Esophagus muscularis mucosa (tissue), 4 donors: ENCODE measurements around the gene ARHGAP6. TPM values are rescaled to one million over a fixed set of nuclear protein-coding genes. Genes with fewer than 3 reads are reported as not detected.

Experiments
- DNase-seq: peaks from one replicate; pipeline ENCODE4 v3.0.0-alpha.2; 2017; ENCODE audit errors: extremely low spot score
- H3K27ac ChIP-seq, 4 donors: fragments of 200-600 bp; sonication (generic); replicated peaks in 1 of 4; 1 replicate in 3 of 4; 2 replicates in 1 of 4; pipeline ENCODE4 v1.5.1; 2016 to 2019; ENCODE audit warnings: mild to moderate bottlenecking in 1 of 4
- H3K27me3 ChIP-seq, 4 donors: fragments of 200-600 bp; sonication (generic); one replicate each; pipeline versions ENCODE4 v1.5.1 to v1.6.0; 2016 to 2019
- H3K36me3 ChIP-seq, 4 donors: fragments of 200-600 bp; sonication (generic); one replicate each; pipeline ENCODE4 v1.5.1; 2016 to 2019
- H3K4me1 ChIP-seq, 4 donors: fragments of 200-600 bp; sonication (generic); one replicate each; pipeline ENCODE4 v1.5.1; 2016 to 2019
- H3K4me3 ChIP-seq, 4 donors: fragments of 200-600 bp; sonication (generic); 1 replicate in 2 of 4; 2 replicates in 2 of 4; pipeline ENCODE4 v1.5.1; 2016 to 2019; ENCODE audit warnings: mild to moderate bottlenecking in 4 of 4, moderate library complexity in 1 of 4
- H3K9me3 ChIP-seq, 4 donors: fragments of 200-600 bp; sonication (generic); 1 replicate in 3 of 4; 2 replicates in 1 of 4; pipeline ENCODE4 v1.5.1; 2016 to 2019
- CTCF ChIP-seq, 3 experiments: fragments of 200-600 bp in 2 of 3; fragments of 450-650 bp in 1 of 3; sonication (generic) in 2 of 3; IDR thresholded peaks; one replicate each; pipeline ENCODE4 v1.5.1; 2017 to 2019; ENCODE audit warnings: antibody characterized with exemption in 3 of 3, mild to moderate bottlenecking in 2 of 3, moderate library complexity in 1 of 3
- EP300 ChIP-seq: sonication (generic); formaldehyde crosslinking; IDR thresholded peaks from one replicate; pipeline ENCODE4 v1.6.1; 2017; ENCODE audit warnings: antibody characterized with exemption
- POLR2A ChIP-seq: fragments of 450-650 bp; IDR thresholded peaks from one replicate; pipeline ENCODE4 v1.6.1; 2017; ENCODE audit warnings: antibody characterized with exemption, moderate library complexity, mild to moderate bottlenecking, low read depth
- POLR2AphosphoS5 ChIP-seq, 2 donors: sonication (generic); formaldehyde crosslinking; IDR thresholded peaks; one replicate each; pipeline ENCODE4 v1.6.1; 2017; ENCODE audit warnings: antibody characterized with exemption in 2 of 2
- WGBS: methylation state at CpG from one replicate; pipeline ENCODE4 v1.1.5; 2018; 5-methylcytosine and 5-hydroxymethylcytosine counted together
- intact Hi-C: fragments of 100-400 bp; cut with DNase I; formaldehyde crosslinking; loops from one replicate; pipeline ENCODE4 v1.15.1; 2023
- total RNA-seq, 4 donors: library from RNA; depleted of rRNA; stranded (reverse); fragments of >200 nt; gene quantifications; one replicate each; pipeline versions ENCODE4 v1.1.0 to v1.2.1, GENCODE V29; 2016

The ARHGAP6 gene
- total RNA-seq, 4 donors from 2014 or later: 25.2 to 44.8 (median 30.6) TPM

DNA sequence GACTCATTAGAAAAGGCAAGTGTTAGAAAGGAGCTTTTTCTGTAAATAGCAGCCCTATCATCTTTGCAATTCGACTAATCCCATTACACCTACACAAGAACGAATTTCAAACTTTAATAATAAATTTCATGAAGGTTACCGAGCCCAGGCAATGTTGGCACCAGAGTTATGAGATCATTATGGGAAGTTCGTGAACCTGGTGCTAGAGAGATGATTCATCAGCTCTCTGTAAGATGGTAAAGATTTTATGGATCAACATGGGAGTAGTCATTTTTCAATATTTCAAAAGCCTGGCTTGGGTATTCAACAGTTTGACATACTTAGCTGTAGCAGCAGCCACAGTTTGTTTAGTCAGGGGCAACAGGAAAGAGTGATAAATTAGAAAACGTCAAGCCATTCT lies 336.7 kb downstream of the ARHGAP6 start:
- Histone ChIP-seq H3K36me3 (no peaks in the 10 kb centered on the region), H3K27me3 (no peaks in the 10 kb centered on the region), H3K9me3 (peaks cover 0 to 6% (median 0%) of the 10 kb centered on the region in 4 donors), H3K27ac (no peak overlapping the region), H3K4me1 (peaks cover 0 to 8% (median 0%) of the 10 kb centered on the region in 4 donors), H3K4me3 (no peak overlapping the region)
- no peak for DNase-seq
- intact Hi-C loops: no loop called here
- TF ChIP-seq CTCF (IDR thresholded peaks at IDR 0.05) (no peak), POLR2A (no peak), EP300 (no peak), POLR2AphosphoS5 (IDR thresholded peaks at IDR 0.05) (no peak)
- WGBS: 36% methylated on average over 5 of the region's 5 CpGs

GRCh38 chrX:11328134-11328533 lies 337.6 kb downstream of the ARHGAP6 start:
- Histone ChIP-seq H3K27ac (no peak overlapping the region), H3K4me3 (no peak overlapping the region), H3K4me1 (peaks cover 0 to 8% (median 0%) of the 10 kb centered on the region in 4 donors), H3K36me3 (no peaks in the 10 kb centered on the region), H3K9me3 (peaks cover 0 to 9% (median 0%) of the 10 kb centered on the region in 4 donors), H3K27me3 (no peaks in the 10 kb centered on the region)
- WGBS: 70% methylated on average over 3 of the region's 3 CpGs
- intact Hi-C loops: no loop called here
- no peak for TF ChIP-seq CTCF (IDR thresholded peaks at IDR 0.05)
- no peak for TF ChIP-seq POLR2AphosphoS5 (IDR thresholded peaks at IDR 0.05)
- no peak for TF ChIP-seq EP300
- no peak for TF ChIP-seq POLR2A
- no peak for DNase-seq

DNA sequence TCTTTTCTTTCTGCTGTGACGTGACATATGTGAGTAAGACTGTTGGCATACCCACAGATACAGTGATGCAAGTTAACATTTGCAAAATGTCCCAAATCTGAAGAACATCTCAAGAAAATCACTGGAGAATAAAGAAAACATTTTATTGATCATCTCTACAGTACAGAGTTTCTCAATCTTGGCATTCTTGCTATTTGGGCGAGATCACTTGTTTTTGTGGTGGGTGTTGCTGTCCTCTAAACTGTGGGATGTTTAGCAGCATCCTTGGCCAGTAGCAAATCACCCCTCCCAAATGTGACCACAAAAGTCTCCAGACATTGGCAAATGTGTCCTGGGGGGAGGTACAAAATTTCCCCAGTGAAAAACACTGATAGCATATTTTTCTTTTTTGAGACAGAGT lies 343.7 kb downstream of the ARHGAP6 start:
- H3K27ac ChIP-seq: no peak overlapping the region
- peaks cover 0 to 9% (median 0%) of the 10 kb centered on the region in 4 donors for H3K9me3 ChIP-seq
- DNase-seq: no peak
- no peaks in the 10 kb centered on the region for H3K27me3 ChIP-seq
- no peak for TF ChIP-seq CTCF (IDR thresholded peaks at IDR 0.05)
- TF ChIP-seq POLR2AphosphoS5 (IDR thresholded peaks at IDR 0.05): no peak
- TF ChIP-seq EP300: no peak
- no peak for TF ChIP-seq POLR2A
- H3K4me1 ChIP-seq: peaks cover 0 to 14% (median 7%) of the 10 kb centered on the region in 4 donors
- H3K36me3 ChIP-seq: no peaks in the 10 kb centered on the region
- WGBS: 67% methylated on average over 2 of the region's 2 CpGs
- intact Hi-C loops: no loop called here
- no peak overlapping the region for H3K4me3 ChIP-seq

DNA sequence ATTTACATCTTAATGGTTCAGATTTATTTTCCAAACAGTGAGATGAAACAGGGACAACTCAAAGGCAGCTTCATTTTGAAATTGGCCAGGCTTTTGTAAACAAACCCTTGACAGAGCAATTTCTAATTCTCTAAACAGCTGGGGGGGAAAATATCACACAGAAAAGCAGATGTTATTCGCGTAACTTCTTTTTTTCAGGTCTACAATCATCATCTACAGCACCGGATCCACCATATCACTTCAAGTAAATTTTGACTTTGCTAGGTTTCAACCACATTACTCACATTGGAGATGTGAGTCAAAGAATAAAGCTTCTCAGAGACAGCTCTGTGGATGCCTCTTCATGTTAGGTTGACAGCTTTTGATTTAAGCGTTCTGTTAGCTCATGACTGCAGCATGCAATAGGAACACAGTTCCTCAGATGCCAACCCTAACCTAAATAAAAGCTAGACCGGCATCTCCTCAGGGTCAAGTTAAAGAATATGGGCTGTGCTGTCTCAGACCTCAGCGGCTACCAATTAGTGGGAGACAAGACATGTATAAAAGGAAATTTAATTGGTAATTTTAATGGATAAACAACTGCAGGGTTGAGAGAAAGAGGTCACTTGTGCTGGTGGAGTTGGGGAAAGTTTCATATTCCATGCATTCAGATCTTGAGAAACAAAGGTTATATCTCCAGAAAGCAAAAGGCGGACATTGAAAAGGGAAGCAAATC lies 345.8 kb downstream of the ARHGAP6 start:
- Histone ChIP-seq H3K36me3 (no peaks in the 10 kb centered on the region), H3K27me3 (no peaks in the 10 kb centered on the region), H3K4me1 (peaks cover 0 to 14% (median 7%) of the 10 kb centered on the region in 4 donors), H3K4me3 (no peak overlapping the region), H3K9me3 (peaks cover 0 to 9% (median 0%) of the 10 kb centered on the region in 4 donors), H3K27ac (no peak overlapping the region)
- TF ChIP-seq EP300 (no peak), CTCF (IDR thresholded peaks at IDR 0.05) (no peak), POLR2A (no peak), POLR2AphosphoS5 (IDR thresholded peaks at IDR 0.05) (no peak)
- DNase-seq: no peak
- intact Hi-C loops: no loop called here
- whole genome bisulfite sequencing: 67% methylated on average over 7 of the region's 7 CpGs
